ENCODE measurements around the gene ARMCX2. TPM values are rescaled to one million over a fixed set of nuclear protein-coding genes. Genes with fewer than 3 reads are reported as not detected.

Gene ARMCX2
- total RNA-seq, 1 experiment from 2014 or later = 0.98 TPM

- TF ChIP-seq EZH2phosphoT487 (IDR thresholded peaks at IDR 0.05; ENCODE audit: borderline replicate concordance, low read length) (no peak), EZH2 (IDR thresholded peaks at IDR 0.05; ENCODE audit: low read length, unreplicated experiment) (no peak)
- TF ChIP-seq, protein P1, sequence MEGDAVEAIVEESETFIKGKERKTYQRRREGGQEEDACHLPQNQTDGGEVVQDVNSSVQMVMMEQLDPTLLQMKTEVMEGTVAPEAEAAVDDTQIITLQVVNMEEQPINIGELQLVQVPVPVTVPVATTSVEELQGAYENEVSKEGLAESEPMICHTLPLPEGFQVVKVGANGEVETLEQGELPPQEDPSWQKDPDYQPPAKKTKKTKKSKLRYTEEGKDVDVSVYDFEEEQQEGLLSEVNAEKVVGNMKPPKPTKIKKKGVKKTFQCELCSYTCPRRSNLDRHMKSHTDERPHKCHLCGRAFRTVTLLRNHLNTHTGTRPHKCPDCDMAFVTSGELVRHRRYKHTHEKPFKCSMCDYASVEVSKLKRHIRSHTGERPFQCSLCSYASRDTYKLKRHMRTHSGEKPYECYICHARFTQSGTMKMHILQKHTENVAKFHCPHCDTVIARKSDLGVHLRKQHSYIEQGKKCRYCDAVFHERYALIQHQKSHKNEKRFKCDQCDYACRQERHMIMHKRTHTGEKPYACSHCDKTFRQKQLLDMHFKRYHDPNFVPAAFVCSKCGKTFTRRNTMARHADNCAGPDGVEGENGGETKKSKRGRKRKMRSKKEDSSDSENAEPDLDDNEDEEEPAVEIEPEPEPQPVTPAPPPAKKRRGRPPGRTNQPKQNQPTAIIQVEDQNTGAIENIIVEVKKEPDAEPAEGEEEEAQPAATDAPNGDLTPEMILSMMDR (conservative IDR thresholded peaks at IDR 0.05; ENCODE audit: low read depth, low read length) = no peak
- Histone ChIP-seq H3K79me2 (ENCODE audit: low read length) (no peaks in the 10 kb centered on the region), H3K4me3 (ENCODE audit: low read length) (no peak overlapping the region), H3F3A (ENCODE audit: low read length, unreplicated experiment) (no peaks in the 10 kb centered on the region), H3K9me2 (replicated peaks; ENCODE audit: low read length) (no peaks in the 10 kb centered on the region), H3K27ac (ENCODE audit: low read length) (no peak overlapping the region), H3K4me2 (ENCODE audit: low read length) (no peak overlapping the region), H4K20me1 (ENCODE audit: low read length) (no peaks in the 10 kb centered on the region), H3K9ac (ENCODE audit: low read length) (no peak overlapping the region), H3K9me3 (ENCODE audit: low read length) (no peaks in the 10 kb centered on the region), H3K36me3 (ENCODE audit: low read depth, low read length) (no peaks in the 10 kb centered on the region), H3K27me3 (ENCODE audit: low read length) (no peaks in the 10 kb centered on the region), H2AFZ (ENCODE audit: low read length) (no peak overlapping the region), H3K4me1 (ENCODE audit: insufficient read depth, low read length) (no peaks in the 10 kb centered on the region)
- ATAC-seq = no peak
- intact Hi-C loops (cut with micrococcal nuclease) = no loop called here
- DNase-seq = no peak
- POLR2A ChIA-PET (ENCODE audit: unreplicated experiment) = no interaction called here
- BruUV-seq (replicated peaks) = no TSS peak
- CTCF ChIA-PET = interaction anchor here (0.6 kb wide), 1 partner anchor 338 kb away, joined by 5 read pairs; no protein-coding TSS in a partner anchor
Observed at GRCh38 chrX:101642093-101642492, 17.6 kb downstream of the ARMCX2 start.

DNA sequence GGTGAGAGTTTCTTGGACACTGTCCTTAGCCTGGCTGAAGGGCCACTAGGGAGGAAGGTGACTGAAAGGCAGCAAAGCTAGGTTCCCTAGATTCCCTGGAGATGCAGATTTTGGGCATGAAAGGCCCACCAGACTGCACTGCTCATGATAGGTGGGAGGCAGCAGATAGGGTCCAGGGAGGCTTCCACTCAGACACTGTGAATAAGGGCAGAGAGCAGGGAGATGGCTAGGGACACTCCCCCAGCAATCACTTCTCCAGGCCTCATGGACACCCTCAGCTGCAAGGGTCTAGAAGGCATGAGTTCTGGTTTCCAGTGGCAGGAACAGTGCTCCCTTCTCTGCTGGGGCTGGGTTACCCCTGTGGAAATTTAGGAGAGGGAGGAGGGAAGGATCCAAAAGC lies 20.1 kb downstream of the ARMCX2 start:
- ChIA-PET POLR2A (ENCODE audit: unreplicated experiment) (no interaction called here), CTCF (no interaction called here)
- DNase-seq (no peak), ATAC-seq (no peak; the same call in 1 of the 2 replicates)
- TF ChIP-seq EZH2 (IDR thresholded peaks at IDR 0.05; ENCODE audit: low read length, unreplicated experiment) (no peak), EZH2phosphoT487 (IDR thresholded peaks at IDR 0.05; ENCODE audit: borderline replicate concordance, low read length) (no peak)
- TF ChIP-seq, protein P1 (conservative IDR thresholded peaks at IDR 0.05; ENCODE audit: low read depth, low read length) = no peak
- no peak overlapping the region for H3K27ac ChIP-seq (ENCODE audit: low read length)
- H2AFZ ChIP-seq (ENCODE audit: low read length) = no peak overlapping the region
- BruUV-seq (replicated peaks) = no TSS peak
- H3K9me3 ChIP-seq (ENCODE audit: low read length) = no peaks in the 10 kb centered on the region
- no peak overlapping the region for H3K4me3 ChIP-seq (ENCODE audit: low read length)
- no peaks in the 10 kb centered on the region for H3K9me2 ChIP-seq (replicated peaks; ENCODE audit: low read length)
- H3K36me3 ChIP-seq (ENCODE audit: low read depth, low read length) = no peaks in the 10 kb centered on the region
- H3F3A ChIP-seq (ENCODE audit: low read length, unreplicated experiment) = no peaks in the 10 kb centered on the region
- no peak overlapping the region for H3K9ac ChIP-seq (ENCODE audit: low read length)
- H3K79me2 ChIP-seq (ENCODE audit: low read length) = no peaks in the 10 kb centered on the region
- intact Hi-C loops (cut with micrococcal nuclease) = no loop called here
- no peak overlapping the region for H3K4me2 ChIP-seq (ENCODE audit: low read length)
- H4K20me1 ChIP-seq (ENCODE audit: low read length) = no peaks in the 10 kb centered on the region
- no peaks in the 10 kb centered on the region for H3K27me3 ChIP-seq (ENCODE audit: low read length)
- no peaks in the 10 kb centered on the region for H3K4me1 ChIP-seq (ENCODE audit: insufficient read depth, low read length)

GRCh38 chrX:101619364-101619763 lies 40.3 kb downstream of the ARMCX2 start:
- no peak overlapping the region for H2AFZ ChIP-seq (ENCODE audit: low read length)
- no peak for ATAC-seq
- no peak overlapping the region for H3K4me2 ChIP-seq (ENCODE audit: low read length)
- peaks cover 23% of the 10 kb centered on the region for H3K79me2 ChIP-seq (ENCODE audit: low read length)
- BruUV-seq (replicated peaks) = no TSS peak
- no peaks in the 10 kb centered on the region for H3K9me3 ChIP-seq (ENCODE audit: low read length)
- no peak overlapping the region for H3K27ac ChIP-seq (ENCODE audit: low read length)
- H3K9me2 ChIP-seq (replicated peaks; ENCODE audit: low read length) = no peaks in the 10 kb centered on the region
- TF ChIP-seq, protein P1 (conservative IDR thresholded peaks at IDR 0.05; ENCODE audit: low read depth, low read length) = no peak
- TF ChIP-seq EZH2phosphoT487 (IDR thresholded peaks at IDR 0.05; ENCODE audit: borderline replicate concordance, low read length) (no peak), EZH2 (IDR thresholded peaks at IDR 0.05; ENCODE audit: low read length, unreplicated experiment) (no peak)
- intact Hi-C loops (cut with micrococcal nuclease) = loop anchor here (5.0 kb wide), 1 partner anchor 138 kb away; no protein-coding TSS in a partner anchor
- no peaks in the 10 kb centered on the region for H3K36me3 ChIP-seq (ENCODE audit: low read depth, low read length)
- no peak overlapping the region for H3K4me3 ChIP-seq (ENCODE audit: low read length)
- H3K9ac ChIP-seq (ENCODE audit: low read length) = no peak overlapping the region
- peaks cover 18% of the 10 kb centered on the region; the same call in 1 of the 2 replicates for H3K4me1 ChIP-seq (ENCODE audit: insufficient read depth, low read length)
- peak; percentile 8 for DNase-seq
- no peaks in the 10 kb centered on the region for H3F3A ChIP-seq (ENCODE audit: low read length, unreplicated experiment)
- ChIA-PET CTCF (no interaction called here), POLR2A (ENCODE audit: unreplicated experiment) (no interaction called here)
- H4K20me1 ChIP-seq (ENCODE audit: low read length) = no peaks in the 10 kb centered on the region
- H3K27me3 ChIP-seq (ENCODE audit: low read length) = no peaks in the 10 kb centered on the region
